IMR-90 (cell line): ENCODE results near the gene RSRC1. TPM values are rescaled to one million over a fixed set of nuclear protein-coding genes. Genes with fewer than 3 reads are reported as not detected.
A peak's percentile ranks its signal among the peaks of the same experiment; 100 is the strongest.

ENCODE experiments used
- ATAC-seq: fragments of 200-7000 bp; cut with Tn5 transposase; 2 replicates; pipeline ENCODE4 v1.9.1; 2020; ENCODE audit warnings: low read depth, mild to moderate bottlenecking, moderate library complexity
- BruUV-seq: library from RNA; stranded (reverse); fragments of 400-500 nt; replicated peaks from 2 replicates; lab custom pipeline; 2021; lab: Mats Ljungman, UMichigan
- CTCF ChIA-PET: fragments of 300-600 bp; formaldehyde crosslinking; extraction: SDS; loops from one replicate; lab custom pipeline; 2021; ENCODE audit warnings: antibody characterized with exemption; lab: Yijun Ruan, JAX
- POLR2A ChIA-PET: fragments of 300-600 bp; sonication (Branson Sonifier 250); formaldehyde crosslinking; loops from one replicate; lab custom pipeline; 2022; ENCODE audit warnings: antibody characterized with exemption; ENCODE audit not compliant: unreplicated experiment; lab: Charles Lee
- DNase-seq: peaks from one replicate; pipeline ENCODE4 v3.0.0; 2013
- H2AFZ ChIP-seq: replicated peaks from 2 replicates; pipeline ENCODE3; 2013; ENCODE audit warnings: low read length, mild to moderate bottlenecking; ENCODE audit not compliant: poor library complexity
- H2AK5ac ChIP-seq: 2 replicates; pipeline ENCODE4 v1.6.1; 2013; ENCODE audit warnings: low read depth, low read length, inconsistent platforms
- H2AK9ac ChIP-seq: replicated peaks from 2 replicates; pipeline ENCODE3; 2013; ENCODE audit warnings: mild to moderate bottlenecking, low read depth, low read length, moderate library complexity; ENCODE audit not compliant: poor library complexity
- H2BK120ac ChIP-seq: 2 replicates; pipeline ENCODE4 v1.6.1; 2013; ENCODE audit warnings: low read depth, low read length, inconsistent platforms
- H2BK15ac ChIP-seq: 3 replicates; pipeline ENCODE4 v1.6.1; 2013; ENCODE audit warnings: low read depth, low read length, inconsistent platforms
- H2BK20ac ChIP-seq: 2 replicates; pipeline ENCODE4 v1.6.1; 2013; ENCODE audit warnings: low read depth, mild to moderate bottlenecking, inconsistent platforms, low read length, moderate library complexity
- H2BK5ac ChIP-seq: 2 replicates; pipeline ENCODE4 v1.6.1; 2013; ENCODE audit warnings: mild to moderate bottlenecking, low read depth, low read length, inconsistent platforms; ENCODE audit not compliant: poor library complexity, severe bottlenecking
- H3K14ac ChIP-seq: replicated peaks from 2 replicates; pipeline ENCODE4 v1.6.1; 2013; ENCODE audit warnings: low read depth, low read length, inconsistent platforms
- H3K18ac ChIP-seq: 2 replicates; pipeline ENCODE4 v1.6.1; 2013; ENCODE audit warnings: low read depth, low read length, control low read depth
- H3K23ac ChIP-seq: 2 replicates; pipeline ENCODE4 v1.6.1; 2013; ENCODE audit warnings: low read depth, low read length, inconsistent platforms
- H3K27ac ChIP-seq: 2 replicates; pipeline ENCODE4 v1.5.1; 2013; ENCODE audit warnings: mild to moderate bottlenecking, control low read depth, low read length; ENCODE audit not compliant: insufficient read depth
- H3K27me3 ChIP-seq: 2 replicates; pipeline ENCODE4 v1.6.1; 2013; ENCODE audit warnings: low read length; ENCODE audit not compliant: control insufficient read depth, insufficient read depth
- H3K36me3 ChIP-seq: 2 replicates; pipeline ENCODE4 v1.6.1; 2013; ENCODE audit warnings: low read length, mixed read lengths; ENCODE audit not compliant: control insufficient read depth, insufficient read depth
- H3K4ac ChIP-seq: 2 replicates; pipeline ENCODE4 v1.6.1; 2013; ENCODE audit warnings: low read depth, low read length, inconsistent platforms
- H3K4me1 ChIP-seq: 2 replicates; pipeline ENCODE4 v1.6.1; 2013; ENCODE audit warnings: low read length, mixed read lengths; ENCODE audit not compliant: control insufficient read depth, insufficient read depth
- H3K4me2 ChIP-seq: 2 replicates; pipeline ENCODE4 v1.6.1; 2013; ENCODE audit warnings: low read depth, mild to moderate bottlenecking, control low read depth, low read length, moderate library complexity
- H3K4me3 ChIP-seq: 2 replicates; pipeline ENCODE4 v1.5.1; 2013; ENCODE audit warnings: low read depth, mild to moderate bottlenecking, control low read depth, low read length, moderate library complexity; ENCODE audit not compliant: insufficient read depth
- H3K56ac ChIP-seq: 2 replicates; pipeline ENCODE4 v1.6.1; 2013; ENCODE audit warnings: low read length, inconsistent platforms; ENCODE audit not compliant: insufficient read depth; ENCODE audit errors: extremely low read depth
- H3K79me1 ChIP-seq, 2 experiments: 2 replicates each; pipeline ENCODE4 v1.6.1; 2013; ENCODE audit warnings: low read length in 2 of 2, inconsistent platforms in 1 of 2, low read depth in 1 of 2
- H3K9ac ChIP-seq: 2 replicates; pipeline ENCODE4 v1.6.1; 2013; ENCODE audit warnings: low read depth, low read length, control low read depth
- H3K9me1 ChIP-seq: 2 replicates; pipeline ENCODE4 v1.6.1; 2013; ENCODE audit warnings: low read length, inconsistent platforms; ENCODE audit not compliant: insufficient read depth
- H3K9me3 ChIP-seq: 2 replicates; pipeline ENCODE4 v1.6.1; 2013; ENCODE audit warnings: low read length; ENCODE audit not compliant: control insufficient read depth, insufficient read depth
- H4K20me1 ChIP-seq: 2 replicates; pipeline ENCODE4 v1.6.1; 2013; ENCODE audit warnings: low read length, inconsistent platforms; ENCODE audit not compliant: insufficient read depth
- H4K5ac ChIP-seq: 2 replicates; pipeline ENCODE4 v1.6.1; 2013; ENCODE audit warnings: mild to moderate bottlenecking, low read depth, low read length, control low read depth
- H4K8ac ChIP-seq, 2 experiments: 2 replicates each; pipeline ENCODE4 v1.6.1; 2013; ENCODE audit warnings: low read depth in 2 of 2, low read length in 2 of 2, control low read depth in 1 of 2, inconsistent platforms in 1 of 2
- H4K91ac ChIP-seq: 2 replicates; pipeline ENCODE4 v1.6.1; 2013; ENCODE audit warnings: low read depth, low read length, inconsistent platforms; ENCODE audit not compliant: insufficient read depth
- BHLHE40 ChIP-seq: fragments of 150-350 bp; IDR thresholded peaks from 2 replicates; pipeline ENCODE4 v1.6.1; 2016; ENCODE audit warnings: mild to moderate bottlenecking, low read depth, low read length
- CEBPB ChIP-seq: IDR thresholded peaks from 2 replicates; pipeline ENCODE4 v1.6.1; 2012; ENCODE audit warnings: low read depth, low read length, improper control_type of control experiment
- CHD1 ChIP-seq: IDR thresholded peaks from 2 replicates; pipeline ENCODE4 v1.6.1; 2012; ENCODE audit warnings: low read depth, low read length, improper control_type of control experiment
- FOS ChIP-seq: fragments of 150-350 bp; IDR thresholded peaks from 2 replicates; pipeline ENCODE4 v1.6.1; 2016; ENCODE audit warnings: low read depth, low read length
- MAFK ChIP-seq: IDR thresholded peaks from 2 replicates; pipeline ENCODE4 v1.6.1; 2012; ENCODE audit warnings: low read depth, low read length, improper control_type of control experiment
- MAZ ChIP-seq: IDR thresholded peaks from 2 replicates; pipeline ENCODE4 v1.6.1; 2012; ENCODE audit warnings: low read depth, mild to moderate bottlenecking, low read length, improper control_type of control experiment, moderate library complexity, borderline replicate concordance
- MXI1 ChIP-seq: IDR thresholded peaks from 2 replicates; pipeline ENCODE4 v1.6.1; 2012; ENCODE audit warnings: low read depth, mild to moderate bottlenecking, low read length, moderate library complexity, borderline replicate concordance
- NFE2L2 ChIP-seq: fragments of 150-350 bp; IDR thresholded peaks from 2 replicates; pipeline ENCODE4 v1.6.1; 2016; ENCODE audit warnings: low read depth, mild to moderate bottlenecking, low read length
- POLR2A ChIP-seq: IDR thresholded peaks from 2 replicates; pipeline ENCODE4 v1.6.1; 2012; ENCODE audit warnings: mild to moderate bottlenecking, low read depth, low read length
- RAD21 ChIP-seq: IDR thresholded peaks from 2 replicates; pipeline ENCODE4 v1.6.1; 2012; ENCODE audit warnings: low read length, improper control_type of control experiment
- RCOR1 ChIP-seq: IDR thresholded peaks from 2 replicates; pipeline ENCODE4 v1.6.1; 2012; ENCODE audit warnings: mild to moderate bottlenecking, low read length, improper control_type of control experiment; ENCODE audit not compliant: insufficient replicate concordance
- RFX5 ChIP-seq: IDR thresholded peaks from 2 replicates; pipeline ENCODE4 v1.8.0; 2012; ENCODE audit warnings: low read depth, mild to moderate bottlenecking, low read length, moderate library complexity
- SMC3 ChIP-seq: fragments of 150-350 bp; IDR thresholded peaks from 2 replicates; pipeline ENCODE4 v1.6.1; 2016; ENCODE audit warnings: low read depth, mild to moderate bottlenecking, antibody characterized with exemption, low read length, moderate library complexity
- dilution Hi-C: fragments of 300-500 bp; cut with HindIII; formaldehyde crosslinking; loops from one replicate; pipeline ENCODE4 v1.14.3; 2018; ENCODE audit warnings: low sequenced_read_pairs; ENCODE audit not compliant: unreplicated experiment
- in situ Hi-C: fragments of 300-500 bp; cut with MboI; formaldehyde crosslinking; loops from 3 replicates; pipeline ENCODE4 v1.14.3; 2019; ENCODE audit warnings: low sequenced_read_pairs, inconsistent platforms, mixed read lengths
- intact Hi-C: fragments of 100-400 bp; cut with micrococcal nuclease; formaldehyde crosslinking; loops from 2 replicates; pipeline ENCODE4 v1.10.0; 2022
- polyA plus RNA-seq, 3 experiments: library from polyadenylated mRNA; depleted of rRNA; stranded (reverse); fragments of >200 nt; gene quantifications; 2 replicates each; pipeline ENCODE4 v1.2.3, GENCODE V29; 2012; ENCODE audit warnings: low replicate concordance in 1 of 3
- total RNA-seq: library from RNA; depleted of rRNA; stranded (reverse); fragments of >200 nt; gene quantifications from 2 replicates; pipeline ENCODE4 v1.2.3, GENCODE V29; 2012
- TF ChIP-seq, protein P1 (sequence below): fragments of 150-350 bp; IDR thresholded peaks from 2 replicates; pipeline ENCODE4 v1.6.1; 2016; ENCODE audit warnings: low read depth, mild to moderate bottlenecking, low read length, moderate library complexity, borderline replicate concordance
- TF ChIP-seq, protein P2 (sequence below): fragments of 150-350 bp; IDR thresholded peaks from 2 replicates; pipeline ENCODE4 v1.6.1; 2017; ENCODE audit warnings: mild to moderate bottlenecking, antibody characterized with exemption, low read length, low read depth
- TF ChIP-seq, protein P3 (sequence below): conservative IDR thresholded peaks from 2 replicates; pipeline ENCODE4 v1.5.1; 2012; ENCODE audit warnings: mild to moderate bottlenecking, low read depth, low read length, improper control_type of control experiment

Gene RSRC1
- total and polyA plus RNA-seq, 2 of the 4 experiments (the other 2 are of a cell fraction) = 3.8 to 41.8 TPM

DNA sequence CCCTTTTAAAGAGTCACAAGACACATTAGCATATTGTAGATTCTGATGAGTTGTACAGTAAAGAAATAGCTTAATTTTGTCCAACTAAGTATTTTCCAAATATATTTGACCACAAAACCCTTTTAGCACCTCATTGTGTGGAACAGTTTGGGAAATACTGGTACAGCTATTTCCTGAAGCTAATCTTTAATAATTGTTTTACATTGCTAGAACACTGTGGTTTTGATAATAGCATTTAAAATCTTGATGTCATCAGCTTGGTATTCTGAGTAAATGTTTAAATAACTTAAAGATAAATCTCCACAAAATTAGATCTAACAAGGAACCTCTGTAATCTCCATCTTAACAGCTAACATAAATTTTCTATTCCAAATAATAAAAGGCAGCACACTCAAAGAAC, 321.1 kb downstream of the RSRC1 start:
- in situ Hi-C loops (loop anchor here (10.0 kb wide), 1 partner anchor 816 kb away; no protein-coding TSS in a partner anchor), intact Hi-C loops (loop anchor here (5.0 kb wide), 1 partner anchor 101 kb away; no protein-coding TSS in a partner anchor), dilution Hi-C loops (no loop called here)
- no peak overlapping the region for H3K9ac ChIP-seq
- no peak overlapping the region for H4K8ac ChIP-seq
- H3K36me3 ChIP-seq = no peaks in the 10 kb centered on the region
- H3K18ac ChIP-seq = no peak overlapping the region
- no peaks in the 10 kb centered on the region for H3K27me3 ChIP-seq
- no peak overlapping the region for H2BK20ac ChIP-seq
- no peak overlapping the region for H3K4me2 ChIP-seq
- no peak overlapping the region for H3K23ac ChIP-seq
- POLR2A ChIA-PET = no interaction called here
- CTCF ChIA-PET = interaction anchor here (1.3 kb wide), 1 partner anchor 898 kb away, joined by 3 read pairs; no protein-coding TSS in a partner anchor
- no peak overlapping the region for H3K14ac ChIP-seq
- H2BK5ac ChIP-seq = no peak overlapping the region
- no peaks in the 10 kb centered on the region for H4K20me1 ChIP-seq
- DNase-seq (peak; percentile 42), ATAC-seq (peak; percentile 56)
- H3K4me1 ChIP-seq = no peaks in the 10 kb centered on the region
- BruUV-seq = no TSS peak
- H3K79me1 ChIP-seq = no peaks in the 10 kb centered on the region
- no peak overlapping the region for H3K56ac ChIP-seq
- H3K4me3 ChIP-seq = no peak overlapping the region
- no peak overlapping the region for H2AFZ ChIP-seq
- no peak overlapping the region for H3K27ac ChIP-seq
- H2BK15ac ChIP-seq = no peak overlapping the region
- no peak overlapping the region for H2AK9ac ChIP-seq
- H2BK120ac ChIP-seq = no peak overlapping the region
- H3K4ac ChIP-seq = no peak overlapping the region
- TF ChIP-seq, protein P1, sequence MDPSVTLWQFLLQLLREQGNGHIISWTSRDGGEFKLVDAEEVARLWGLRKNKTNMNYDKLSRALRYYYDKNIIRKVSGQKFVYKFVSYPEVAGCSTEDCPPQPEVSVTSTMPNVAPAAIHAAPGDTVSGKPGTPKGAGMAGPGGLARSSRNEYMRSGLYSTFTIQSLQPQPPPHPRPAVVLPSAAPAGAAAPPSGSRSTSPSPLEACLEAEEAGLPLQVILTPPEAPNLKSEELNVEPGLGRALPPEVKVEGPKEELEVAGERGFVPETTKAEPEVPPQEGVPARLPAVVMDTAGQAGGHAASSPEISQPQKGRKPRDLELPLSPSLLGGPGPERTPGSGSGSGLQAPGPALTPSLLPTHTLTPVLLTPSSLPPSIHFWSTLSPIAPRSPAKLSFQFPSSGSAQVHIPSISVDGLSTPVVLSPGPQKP = no peak
- no peak for TF ChIP-seq NFE2L2
- TF ChIP-seq SMC3 = no peak
- no peak for TF ChIP-seq RCOR1
- no peak for TF ChIP-seq MAFK
- TF ChIP-seq BHLHE40 = no peak
- TF ChIP-seq, protein P2, sequence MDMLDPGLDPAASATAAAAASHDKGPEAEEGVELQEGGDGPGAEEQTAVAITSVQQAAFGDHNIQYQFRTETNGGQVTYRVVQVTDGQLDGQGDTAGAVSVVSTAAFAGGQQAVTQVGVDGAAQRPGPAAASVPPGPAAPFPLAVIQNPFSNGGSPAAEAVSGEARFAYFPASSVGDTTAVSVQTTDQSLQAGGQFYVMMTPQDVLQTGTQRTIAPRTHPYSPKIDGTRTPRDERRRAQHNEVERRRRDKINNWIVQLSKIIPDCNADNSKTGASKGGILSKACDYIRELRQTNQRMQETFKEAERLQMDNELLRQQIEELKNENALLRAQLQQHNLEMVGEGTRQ = no peak
- TF ChIP-seq RAD21 = no peak
- TF ChIP-seq POLR2A = no peak
- TF ChIP-seq FOS = no peak
- no peak for TF ChIP-seq MAZ
- TF ChIP-seq CEBPB = no peak
- no peak for TF ChIP-seq RFX5
- no peak for TF ChIP-seq CHD1
- TF ChIP-seq, protein P3, sequence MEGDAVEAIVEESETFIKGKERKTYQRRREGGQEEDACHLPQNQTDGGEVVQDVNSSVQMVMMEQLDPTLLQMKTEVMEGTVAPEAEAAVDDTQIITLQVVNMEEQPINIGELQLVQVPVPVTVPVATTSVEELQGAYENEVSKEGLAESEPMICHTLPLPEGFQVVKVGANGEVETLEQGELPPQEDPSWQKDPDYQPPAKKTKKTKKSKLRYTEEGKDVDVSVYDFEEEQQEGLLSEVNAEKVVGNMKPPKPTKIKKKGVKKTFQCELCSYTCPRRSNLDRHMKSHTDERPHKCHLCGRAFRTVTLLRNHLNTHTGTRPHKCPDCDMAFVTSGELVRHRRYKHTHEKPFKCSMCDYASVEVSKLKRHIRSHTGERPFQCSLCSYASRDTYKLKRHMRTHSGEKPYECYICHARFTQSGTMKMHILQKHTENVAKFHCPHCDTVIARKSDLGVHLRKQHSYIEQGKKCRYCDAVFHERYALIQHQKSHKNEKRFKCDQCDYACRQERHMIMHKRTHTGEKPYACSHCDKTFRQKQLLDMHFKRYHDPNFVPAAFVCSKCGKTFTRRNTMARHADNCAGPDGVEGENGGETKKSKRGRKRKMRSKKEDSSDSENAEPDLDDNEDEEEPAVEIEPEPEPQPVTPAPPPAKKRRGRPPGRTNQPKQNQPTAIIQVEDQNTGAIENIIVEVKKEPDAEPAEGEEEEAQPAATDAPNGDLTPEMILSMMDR = no peak
- TF ChIP-seq MXI1 = no peak
- no peak overlapping the region for H4K91ac ChIP-seq
- no peak overlapping the region for H2AK5ac ChIP-seq
- H4K5ac ChIP-seq = no peak overlapping the region
- H3K9me1 ChIP-seq = no peaks in the 10 kb centered on the region
- H3K9me3 ChIP-seq = no peaks in the 10 kb centered on the region
